ENCODE data around the gene TANK.

- TF ChIP-seq POLR2A (IDR thresholded peaks at IDR 0.05; ENCODE audit: low read depth, low read length) (no peak), POLR2AphosphoS5 (IDR thresholded peaks at IDR 0.05; ENCODE audit: low read depth, low read length) (no peak), PAX5 (IDR thresholded peaks at IDR 0.05; ENCODE audit: insufficient read depth, low read length, severe bottlenecking) (no peak), TAF1 (IDR thresholded peaks at IDR 0.05; ENCODE audit: low read depth, low read length) (no peak), SPI1 (IDR thresholded peaks at IDR 0.05; ENCODE audit: low read depth, low read length) (no peak), POU2F2 (IDR thresholded peaks at IDR 0.05; ENCODE audit: low read depth, low read length) (no peak)
These were observed 46.3 kb downstream of the TANK start for GRCh38 chr2:161206471-161207032.

Data from GM12891 (cell line).